ENCODE results near the gene CPN2.

DNA sequence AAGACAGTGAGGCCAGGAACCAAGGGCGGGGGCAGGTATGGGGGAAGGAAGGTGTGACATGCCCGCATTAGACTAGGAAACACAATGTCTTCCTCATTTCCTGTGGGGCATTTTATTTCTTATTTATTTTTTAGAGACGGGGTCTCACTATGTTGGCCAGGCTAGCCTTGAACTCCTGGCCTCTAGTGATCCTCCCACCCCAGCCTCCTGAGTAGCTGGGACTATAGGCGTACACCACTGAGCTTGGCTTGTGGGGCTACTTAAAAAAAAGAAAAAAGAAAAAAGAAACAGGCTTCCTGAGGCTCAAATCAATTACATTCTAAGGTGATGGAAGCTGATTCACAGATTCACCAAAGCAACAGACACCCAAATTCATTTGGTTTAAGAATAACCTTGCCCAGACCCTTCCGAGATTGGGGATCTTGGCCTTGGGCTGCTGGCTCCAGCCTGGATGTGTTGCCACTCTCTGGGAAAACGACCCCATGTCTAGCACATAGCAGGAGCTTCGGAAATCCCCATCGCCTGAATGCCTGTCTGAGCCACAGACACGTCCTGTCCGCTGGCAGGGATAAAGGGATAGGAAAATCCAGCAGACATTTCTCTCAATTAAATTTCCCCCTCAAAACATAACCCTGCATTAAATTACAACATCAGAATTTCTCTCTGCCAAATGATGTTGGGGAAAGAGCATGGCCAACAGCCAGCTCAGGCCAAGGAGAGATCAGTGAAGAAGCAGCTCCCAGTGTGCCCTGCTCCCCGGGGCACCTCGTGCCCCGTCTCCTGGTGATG, 13.0 kb downstream of the CPN2 start:
- TF ChIP-seq, protein P1, sequence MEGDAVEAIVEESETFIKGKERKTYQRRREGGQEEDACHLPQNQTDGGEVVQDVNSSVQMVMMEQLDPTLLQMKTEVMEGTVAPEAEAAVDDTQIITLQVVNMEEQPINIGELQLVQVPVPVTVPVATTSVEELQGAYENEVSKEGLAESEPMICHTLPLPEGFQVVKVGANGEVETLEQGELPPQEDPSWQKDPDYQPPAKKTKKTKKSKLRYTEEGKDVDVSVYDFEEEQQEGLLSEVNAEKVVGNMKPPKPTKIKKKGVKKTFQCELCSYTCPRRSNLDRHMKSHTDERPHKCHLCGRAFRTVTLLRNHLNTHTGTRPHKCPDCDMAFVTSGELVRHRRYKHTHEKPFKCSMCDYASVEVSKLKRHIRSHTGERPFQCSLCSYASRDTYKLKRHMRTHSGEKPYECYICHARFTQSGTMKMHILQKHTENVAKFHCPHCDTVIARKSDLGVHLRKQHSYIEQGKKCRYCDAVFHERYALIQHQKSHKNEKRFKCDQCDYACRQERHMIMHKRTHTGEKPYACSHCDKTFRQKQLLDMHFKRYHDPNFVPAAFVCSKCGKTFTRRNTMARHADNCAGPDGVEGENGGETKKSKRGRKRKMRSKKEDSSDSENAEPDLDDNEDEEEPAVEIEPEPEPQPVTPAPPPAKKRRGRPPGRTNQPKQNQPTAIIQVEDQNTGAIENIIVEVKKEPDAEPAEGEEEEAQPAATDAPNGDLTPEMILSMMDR (IDR thresholded peaks at IDR 0.05; ENCODE audit: extremely low read depth in 1 of 2, insufficient read depth in 1 of 2, low read depth in 1 of 2, low read length in 2 of 2): no peak
- TF ChIP-seq POLR2A (IDR thresholded peaks at IDR 0.05; ENCODE audit: low read depth, low read length): no peak
- no peak for TF ChIP-seq POLR2AphosphoS5 (IDR thresholded peaks at IDR 0.05; ENCODE audit: insufficient read depth, low read depth, low read length)

Measured in endothelial cell of umbilical vein (primary cell).